ENCODE measurements around the gene NOVA1. TPM values are rescaled to one million over a fixed set of nuclear protein-coding genes. Genes with fewer than 3 reads are reported as not detected.

Gene NOVA1
- total RNA-seq, 1 experiment from 2014 or later, result not detected

GRCh38 chr14:26398616-26399015, 199.2 kb downstream of the NOVA1 start:
- BruUV-seq (replicated peaks), result no TSS peak
- peaks cover 3% of the 10 kb centered on the region for H3K9me3 Mint-ChIP-seq (ENCODE audit: low read depth, unreplicated experiment)
- no peak for TF ChIP-seq CTCF (IDR thresholded peaks at IDR 0.05; ENCODE audit: unreplicated experiment)
- intact Hi-C loops (cut with micrococcal nuclease; ENCODE audit: unreplicated experiment), result no loop called here
- no peaks in the 10 kb centered on the region for H3K36me3 Mint-ChIP-seq (ENCODE audit: insufficient read depth, unreplicated experiment)
- DNase-seq, result no peak
- H3K27ac Mint-ChIP-seq (ENCODE audit: unreplicated experiment), result no peak overlapping the region
- CTCF ChIA-PET, result no interaction called here
- no peaks in the 10 kb centered on the region for H3K27me3 Mint-ChIP-seq (ENCODE audit: unreplicated experiment)
- H3K4me1 Mint-ChIP-seq (ENCODE audit: low read depth, unreplicated experiment), result no peaks in the 10 kb centered on the region
- no peak overlapping the region for H3K4me3 Mint-ChIP-seq (ENCODE audit: low read depth, unreplicated experiment)

All from Calu3 (cell line).